ENCODE results near the gene KCTD18.

Gene KCTD18

GRCh38 chr2:200483729-200484198, 26.1 kb downstream of the KCTD18 start:
- no peak for DNase-seq

GRCh38 chr2:200482194-200482593, 27.7 kb downstream of the KCTD18 start:
- no peak for DNase-seq

DNA sequence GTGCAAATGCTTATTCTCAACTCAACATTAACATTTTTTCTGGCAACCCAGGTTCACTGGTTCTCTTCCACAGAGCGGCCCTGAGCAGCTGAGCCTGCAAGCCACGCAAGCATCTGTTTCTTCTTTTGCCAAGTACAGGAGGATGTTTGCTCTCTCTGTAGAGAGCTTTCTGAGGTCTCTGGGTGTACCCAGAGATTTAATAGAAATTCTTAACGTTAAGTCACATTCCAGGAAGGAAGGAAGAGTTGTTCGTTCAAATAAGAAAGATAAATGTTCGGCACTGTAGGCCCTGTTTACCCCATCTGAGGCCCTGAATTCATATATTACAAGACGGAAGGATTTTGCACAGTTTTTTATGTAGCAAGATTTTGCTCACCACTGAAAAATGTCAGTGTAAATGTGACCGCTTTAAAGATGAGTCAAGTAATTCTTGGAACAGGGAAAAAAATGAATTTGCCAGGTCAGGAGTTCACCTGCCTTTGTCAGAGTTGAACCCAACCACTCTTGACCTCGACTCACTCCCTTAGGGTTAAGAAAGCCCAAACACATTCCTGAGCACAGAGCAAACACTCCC, 30.1 kb downstream of the KCTD18 start:
- DNase-seq, result peak; percentile 74

DNA sequence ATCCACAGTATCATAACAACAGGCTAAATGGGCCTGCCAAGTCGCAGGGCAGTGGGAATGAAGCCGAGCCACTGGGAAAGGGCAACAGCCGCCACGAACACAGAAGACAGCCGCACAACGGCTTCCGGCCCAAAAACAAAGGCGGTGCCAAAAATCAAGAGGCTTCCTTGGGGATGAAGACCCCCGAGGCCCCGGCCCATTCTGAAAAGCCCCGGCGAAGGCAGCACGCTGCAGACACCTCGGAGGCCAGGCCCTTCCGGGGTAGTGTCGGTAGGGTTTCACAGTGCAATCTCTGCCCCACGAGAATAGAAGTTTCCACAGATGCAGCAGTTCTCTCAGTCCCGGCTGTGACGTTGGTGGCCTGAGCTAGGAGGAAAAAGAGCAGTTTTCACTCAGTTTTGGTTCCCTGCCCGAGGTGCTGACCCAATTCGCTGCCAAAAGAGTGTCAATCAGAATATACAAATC, 32.2 kb downstream of the KCTD18 start:
- DNase-seq, result no peak

DNA sequence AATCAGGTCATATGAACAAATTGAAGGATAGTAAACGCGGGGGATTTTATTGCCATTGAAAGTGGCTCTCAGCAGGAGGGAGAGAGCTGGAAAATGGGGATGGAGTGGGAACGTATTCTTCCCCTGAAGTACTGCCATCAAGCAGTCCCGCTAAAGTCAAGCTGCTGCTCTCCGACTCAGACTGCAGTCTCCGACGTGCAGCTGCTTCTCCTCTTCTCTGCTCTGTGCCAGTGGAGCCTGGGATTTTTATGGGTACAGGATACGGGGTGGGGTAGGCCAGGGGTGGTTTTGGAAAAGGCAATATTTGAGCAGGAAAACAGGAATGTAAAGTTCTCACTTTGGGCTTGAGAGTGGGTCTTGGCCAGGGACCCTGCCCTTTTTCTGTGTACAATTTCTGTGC, 33.0 kb downstream of the KCTD18 start:
- no peak for DNase-seq

DNA sequence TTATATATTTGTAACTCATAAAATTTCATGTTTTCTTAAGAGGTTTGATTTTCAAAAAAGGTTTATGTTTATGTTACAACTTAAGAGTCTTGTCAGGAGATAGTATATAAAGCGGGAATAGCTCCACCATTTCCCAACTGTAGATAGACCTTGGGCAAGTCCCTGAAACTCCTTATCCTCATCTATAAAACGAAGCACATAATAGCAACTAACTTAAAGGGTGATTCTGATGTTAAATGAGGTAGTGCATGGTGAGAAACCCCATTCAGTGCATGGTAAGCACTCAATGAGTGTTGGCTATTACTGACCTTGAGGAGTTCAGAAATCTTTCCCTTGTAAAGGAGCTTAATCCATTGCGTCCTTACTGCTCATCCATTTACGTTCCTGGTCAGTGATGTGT, 34.1 kb downstream of the KCTD18 start:
- no peak for DNase-seq

GRCh38 chr2:200472853-200473464, 36.9 kb downstream of the KCTD18 start:
- DNase-seq, result no peak

DNA sequence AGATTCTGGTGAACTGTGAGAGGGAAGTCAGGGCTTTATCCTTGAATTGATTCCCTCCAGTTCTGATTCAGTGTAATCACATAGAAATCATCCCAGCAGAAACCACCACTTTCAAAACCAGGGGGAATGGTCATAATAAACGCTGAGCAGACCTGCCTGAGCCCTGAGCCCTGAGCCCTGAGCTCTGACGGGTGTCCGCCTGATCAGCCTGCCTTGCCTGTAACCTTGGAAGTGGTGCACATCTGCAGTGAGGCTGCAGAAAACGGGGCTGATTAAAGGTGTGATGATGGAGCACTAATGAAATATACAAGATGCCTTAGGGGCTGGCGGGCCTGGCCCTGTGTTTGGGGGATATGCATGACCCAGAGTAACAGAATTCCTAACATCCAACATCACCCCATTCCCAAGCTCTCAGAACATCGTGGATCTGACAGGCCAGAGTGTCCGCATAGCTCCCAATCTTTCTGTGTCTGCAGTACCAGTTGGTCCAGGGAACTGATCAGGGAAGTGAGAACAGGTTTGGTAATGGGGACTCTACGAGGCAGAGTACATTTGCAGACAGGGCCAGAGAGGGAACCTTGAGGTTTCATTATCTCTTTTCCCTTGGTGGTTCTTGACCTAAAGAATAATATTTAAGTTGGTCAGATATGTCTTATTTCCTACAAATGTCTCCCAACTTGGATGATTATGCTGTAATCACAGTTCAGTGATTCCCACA, 37.8 kb downstream of the KCTD18 start:
- DNase-seq, result no peak

DNA sequence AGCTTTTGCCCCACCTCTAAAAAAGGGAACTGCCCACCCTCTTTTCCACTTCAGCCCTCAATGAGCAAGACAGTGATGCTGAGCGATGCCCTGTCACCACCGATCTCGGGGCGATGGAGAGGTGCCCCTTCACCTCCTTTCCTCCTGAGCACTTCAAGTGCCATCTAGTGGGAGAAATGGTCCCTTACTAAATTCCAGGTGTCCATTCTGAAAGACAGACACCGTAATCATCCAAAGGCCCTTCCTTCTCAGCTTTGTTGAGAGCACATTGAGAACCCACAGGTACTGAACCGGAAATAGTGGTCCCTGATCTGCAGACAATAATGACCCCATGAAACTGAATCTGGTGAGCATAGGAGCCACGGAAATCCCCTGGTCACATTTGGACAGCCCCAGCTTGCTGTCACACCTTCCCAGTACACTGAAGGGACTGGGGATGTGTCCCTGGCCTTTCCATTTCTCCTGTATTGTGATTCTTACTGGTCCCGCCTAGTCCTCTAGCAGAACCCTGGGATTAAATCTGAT, 38.5 kb downstream of the KCTD18 start:
- peak; percentile 33 for DNase-seq

DNA sequence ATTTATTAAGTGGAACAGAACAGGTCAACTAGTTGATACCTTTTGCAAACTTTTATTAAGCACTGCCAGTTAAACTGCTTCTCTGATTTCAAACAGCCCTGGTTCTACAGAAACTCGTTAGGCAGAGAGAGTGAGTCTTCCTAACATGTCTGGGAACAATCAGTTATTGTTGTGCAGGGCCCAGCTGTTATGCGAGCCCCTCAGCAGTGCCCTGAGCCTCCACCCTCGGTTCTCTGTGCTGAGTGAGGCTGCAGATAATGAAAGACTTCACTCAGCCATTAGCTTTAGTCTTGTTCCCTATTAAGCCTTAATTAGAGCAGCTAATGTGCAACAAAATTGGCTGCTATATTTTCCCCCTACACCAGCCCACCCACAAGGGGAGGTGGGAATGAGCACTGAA, 39.6 kb downstream of the KCTD18 start:
- DNase-seq, result no peak

DNA sequence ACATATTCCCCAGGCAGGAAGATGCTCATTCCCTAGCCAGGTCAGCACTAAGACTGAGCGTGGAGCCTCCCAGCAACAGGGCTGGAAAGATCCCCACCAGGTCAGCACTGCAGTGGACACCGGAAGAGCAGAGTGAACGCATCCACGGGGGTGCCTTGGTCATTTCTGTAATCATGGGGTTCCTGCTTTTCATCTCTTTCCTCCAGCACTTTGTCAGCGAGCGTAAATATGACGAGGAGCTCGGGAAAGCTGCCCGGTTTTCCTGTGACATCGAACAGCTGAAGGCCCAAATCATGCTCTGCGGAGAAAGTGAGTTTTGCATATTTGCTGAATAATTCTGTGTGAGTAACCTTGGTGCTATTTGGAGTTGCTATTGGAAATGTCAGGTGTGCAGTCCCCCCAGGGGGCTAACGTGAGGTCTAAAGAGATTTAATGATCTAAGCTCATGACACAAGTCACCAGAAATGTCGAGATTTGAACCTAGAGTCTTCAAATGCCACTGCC, 40.1 kb downstream of the KCTD18 start:
- peak; percentile 29 for DNase-seq

GRCh38 chr2:200467806-200468681, 41.8 kb downstream of the KCTD18 start:
- DNase-seq, result no peak

GRCh38 chr2:200466425-200467418, 43.1 kb downstream of the KCTD18 start:
- no peak for DNase-seq

GRCh38 chr2:200463452-200463851, 46.4 kb downstream of the KCTD18 start:
- DNase-seq, result no peak

DNA sequence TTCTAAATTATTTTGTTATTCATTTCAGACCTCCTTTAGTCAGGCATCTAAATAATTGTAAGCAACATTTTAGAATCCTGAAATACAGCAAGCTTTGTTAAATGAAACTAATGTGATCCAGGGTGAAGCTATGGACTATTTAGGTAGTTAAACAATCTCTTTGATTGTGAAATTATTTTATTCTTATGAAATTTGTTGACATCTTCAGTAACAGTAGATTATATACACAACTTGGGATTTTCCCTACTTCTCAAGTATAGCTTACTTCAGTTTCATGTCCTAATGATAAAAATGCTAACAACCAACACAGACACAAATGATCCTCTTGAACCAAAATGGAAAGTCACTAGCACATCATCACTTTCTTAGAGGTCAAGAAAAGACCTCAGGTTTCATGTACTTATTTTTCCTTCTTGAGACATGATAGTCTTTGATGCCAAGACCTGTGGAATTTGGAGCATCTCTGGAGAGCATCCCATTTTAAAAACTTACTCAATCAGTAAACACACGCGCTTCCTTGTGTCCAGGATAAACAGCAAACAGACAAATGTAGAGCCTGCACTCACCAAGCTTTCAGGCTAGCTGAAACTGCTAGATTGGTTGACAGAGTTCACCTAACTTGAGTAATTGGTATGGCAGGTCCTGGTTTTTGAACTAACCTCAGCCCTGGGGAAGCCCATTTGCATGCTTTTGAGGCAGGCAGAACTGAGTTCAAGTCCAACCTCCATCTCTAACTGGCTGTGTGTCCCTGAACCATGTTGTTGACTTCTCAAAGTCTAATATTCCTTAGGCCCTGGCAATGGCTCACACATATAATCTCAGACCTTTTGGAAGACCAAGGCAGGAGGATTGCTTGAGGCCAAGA, 47.8 kb downstream of the KCTD18 start:
- no peak for DNase-seq

GRCh38 chr2:200459101-200459500, 50.8 kb downstream of the KCTD18 start:
- no peak for DNase-seq

GRCh38 chr2:200456567-200456966, 53.3 kb downstream of the KCTD18 start:
- DNase-seq, result no peak

DNA sequence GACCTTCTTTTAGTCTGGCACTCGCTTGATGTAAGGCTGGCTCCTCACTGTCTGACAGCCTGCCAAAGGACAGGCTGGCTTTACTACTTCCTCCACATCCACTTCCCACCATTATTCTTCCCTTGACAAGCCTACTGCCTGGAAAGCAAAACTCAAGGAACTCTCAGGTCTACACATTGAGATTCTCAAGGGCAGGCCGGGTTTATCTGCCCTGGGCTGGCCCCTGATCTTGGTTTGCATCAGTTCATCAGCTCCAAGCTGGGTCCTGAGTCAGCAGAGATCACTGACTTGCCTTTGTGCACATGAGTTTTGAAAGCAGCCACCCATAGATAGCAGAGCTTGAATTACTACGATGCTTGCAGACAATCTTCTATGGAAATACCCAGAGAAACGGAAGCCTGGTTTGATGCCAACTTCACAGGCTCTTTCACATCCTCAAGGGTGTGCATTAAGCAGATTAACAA, 53.9 kb downstream of the KCTD18 start:
- DNase-seq, result no peak

DNA sequence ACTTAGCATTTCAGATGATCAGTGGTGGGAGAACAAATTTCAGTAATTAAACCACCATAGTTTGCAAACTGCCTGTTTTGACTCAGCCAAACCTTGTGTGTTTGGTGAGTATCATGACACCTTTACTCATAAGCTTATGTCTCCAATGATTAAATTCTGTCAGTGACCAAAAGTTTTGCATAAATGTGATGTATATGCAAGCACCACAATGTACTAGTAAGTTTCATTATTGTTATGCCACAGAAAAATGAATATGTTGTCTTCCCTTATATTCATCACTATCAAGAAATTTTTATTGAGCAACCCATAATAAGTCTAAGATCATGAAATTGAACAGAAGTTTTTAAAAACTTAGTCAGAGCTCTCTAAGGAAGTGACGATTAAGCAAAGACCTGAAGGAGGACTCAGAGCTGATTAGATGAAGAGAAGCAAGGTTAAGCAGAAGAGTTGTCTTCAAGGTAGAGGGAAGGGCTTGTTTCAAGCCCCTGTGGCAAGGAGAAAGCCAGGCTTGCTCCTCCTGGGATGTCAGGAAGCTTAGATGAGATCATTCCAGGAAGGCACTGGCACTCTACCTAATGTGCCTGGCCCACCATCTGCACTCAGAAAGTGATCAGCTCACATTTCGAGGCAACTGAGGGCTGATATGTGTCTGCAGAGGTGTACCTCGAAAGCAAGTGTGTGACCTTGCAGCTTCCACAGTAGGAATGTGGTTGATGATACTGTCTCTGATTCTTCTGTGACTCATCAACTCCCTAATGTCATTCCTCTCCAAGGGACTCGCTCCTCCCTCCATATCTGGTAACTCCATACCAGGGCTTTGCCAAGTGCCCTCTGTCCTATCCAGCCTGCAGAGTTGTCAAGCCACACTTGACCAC, 54.7 kb downstream of the KCTD18 start:
- DNase-seq, result peak; percentile 44

Measured in fibroblast of upper back skin (primary cell).